ENCODE results near the gene PSMB5. TPM values are rescaled to one million over a fixed set of nuclear protein-coding genes. Genes with fewer than 3 reads are reported as not detected.

PSMB5 gene
- total and polyA plus RNA-seq, 9 of the 15 experiments (the other 6 are each of a cell fraction or from before 2014, with no cell fraction given), result 198 to 1,870 (median 269) TPM

DNA sequence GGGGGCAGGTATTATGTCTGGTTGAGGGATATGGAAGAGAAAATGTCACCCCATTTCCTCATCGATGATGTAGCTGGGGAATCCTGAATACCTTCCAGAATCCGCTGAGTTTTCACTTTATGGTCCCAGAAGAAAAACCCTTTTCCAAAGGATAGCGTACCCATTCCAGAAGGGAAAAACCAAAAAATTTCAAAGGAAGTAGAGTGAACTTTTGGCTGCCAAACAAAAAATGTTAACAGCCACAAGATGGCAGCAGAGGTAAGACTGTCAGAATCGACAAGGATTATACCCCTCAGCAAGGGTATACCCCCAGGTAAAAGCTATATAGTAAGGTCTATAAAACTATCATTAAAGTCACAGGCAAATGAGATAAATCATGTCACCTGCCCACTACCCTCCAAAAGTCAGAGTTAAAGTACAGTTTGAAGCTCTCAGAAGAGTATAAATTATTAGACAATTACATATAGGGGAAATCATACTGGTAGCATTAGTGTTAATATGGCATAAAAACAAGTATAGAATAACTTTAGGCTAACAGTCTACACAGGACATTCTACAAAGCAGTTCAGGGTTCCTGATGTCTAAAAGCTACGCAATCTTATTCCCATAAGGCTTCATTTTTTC lies 42.2 kb upstream of the PSMB5 start (continued):
- TF ChIP-seq, protein P1, sequence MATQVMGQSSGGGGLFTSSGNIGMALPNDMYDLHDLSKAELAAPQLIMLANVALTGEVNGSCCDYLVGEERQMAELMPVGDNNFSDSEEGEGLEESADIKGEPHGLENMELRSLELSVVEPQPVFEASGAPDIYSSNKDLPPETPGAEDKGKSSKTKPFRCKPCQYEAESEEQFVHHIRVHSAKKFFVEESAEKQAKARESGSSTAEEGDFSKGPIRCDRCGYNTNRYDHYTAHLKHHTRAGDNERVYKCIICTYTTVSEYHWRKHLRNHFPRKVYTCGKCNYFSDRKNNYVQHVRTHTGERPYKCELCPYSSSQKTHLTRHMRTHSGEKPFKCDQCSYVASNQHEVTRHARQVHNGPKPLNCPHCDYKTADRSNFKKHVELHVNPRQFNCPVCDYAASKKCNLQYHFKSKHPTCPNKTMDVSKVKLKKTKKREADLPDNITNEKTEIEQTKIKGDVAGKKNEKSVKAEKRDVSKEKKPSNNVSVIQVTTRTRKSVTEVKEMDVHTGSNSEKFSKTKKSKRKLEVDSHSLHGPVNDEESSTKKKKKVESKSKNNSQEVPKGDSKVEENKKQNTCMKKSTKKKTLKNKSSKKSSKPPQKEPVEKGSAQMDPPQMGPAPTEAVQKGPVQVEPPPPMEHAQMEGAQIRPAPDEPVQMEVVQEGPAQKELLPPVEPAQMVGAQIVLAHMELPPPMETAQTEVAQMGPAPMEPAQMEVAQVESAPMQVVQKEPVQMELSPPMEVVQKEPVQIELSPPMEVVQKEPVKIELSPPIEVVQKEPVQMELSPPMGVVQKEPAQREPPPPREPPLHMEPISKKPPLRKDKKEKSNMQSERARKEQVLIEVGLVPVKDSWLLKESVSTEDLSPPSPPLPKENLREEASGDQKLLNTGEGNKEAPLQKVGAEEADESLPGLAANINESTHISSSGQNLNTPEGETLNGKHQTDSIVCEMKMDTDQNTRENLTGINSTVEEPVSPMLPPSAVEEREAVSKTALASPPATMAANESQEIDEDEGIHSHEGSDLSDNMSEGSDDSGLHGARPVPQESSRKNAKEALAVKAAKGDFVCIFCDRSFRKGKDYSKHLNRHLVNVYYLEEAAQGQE (IDR thresholded peaks at IDR 0.05; ENCODE audit: borderline replicate concordance), result peak; percentile 30; the same call in 1 of the 2 replicates
- TF ChIP-seq, protein P1 (CRISPR knock-in tag; IDR thresholded peaks at IDR 0.05; ENCODE audit: low read depth), result no peak
- TF ChIP-seq ZNF239 (CRISPR knock-in tag; IDR thresholded peaks at IDR 0.05), result no peak
- TF ChIP-seq, protein P2, sequence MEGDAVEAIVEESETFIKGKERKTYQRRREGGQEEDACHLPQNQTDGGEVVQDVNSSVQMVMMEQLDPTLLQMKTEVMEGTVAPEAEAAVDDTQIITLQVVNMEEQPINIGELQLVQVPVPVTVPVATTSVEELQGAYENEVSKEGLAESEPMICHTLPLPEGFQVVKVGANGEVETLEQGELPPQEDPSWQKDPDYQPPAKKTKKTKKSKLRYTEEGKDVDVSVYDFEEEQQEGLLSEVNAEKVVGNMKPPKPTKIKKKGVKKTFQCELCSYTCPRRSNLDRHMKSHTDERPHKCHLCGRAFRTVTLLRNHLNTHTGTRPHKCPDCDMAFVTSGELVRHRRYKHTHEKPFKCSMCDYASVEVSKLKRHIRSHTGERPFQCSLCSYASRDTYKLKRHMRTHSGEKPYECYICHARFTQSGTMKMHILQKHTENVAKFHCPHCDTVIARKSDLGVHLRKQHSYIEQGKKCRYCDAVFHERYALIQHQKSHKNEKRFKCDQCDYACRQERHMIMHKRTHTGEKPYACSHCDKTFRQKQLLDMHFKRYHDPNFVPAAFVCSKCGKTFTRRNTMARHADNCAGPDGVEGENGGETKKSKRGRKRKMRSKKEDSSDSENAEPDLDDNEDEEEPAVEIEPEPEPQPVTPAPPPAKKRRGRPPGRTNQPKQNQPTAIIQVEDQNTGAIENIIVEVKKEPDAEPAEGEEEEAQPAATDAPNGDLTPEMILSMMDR (IDR thresholded peaks at IDR 0.05 in 2 of 3, conservative IDR thresholded peaks at IDR 0.05 in 1 of 3; ENCODE audit: insufficient read depth in 2 of 3, low read depth in 1 of 3, low read length in 3 of 3), result peak; percentile 45 to 70 (median 68); a peak in 5 of 6 replicates
- no peak for TF ChIP-seq NR4A1 (CRISPR knock-in tag; IDR thresholded peaks at IDR 0.05)
- no peak for TF ChIP-seq NR4A1 (tag; IDR thresholded peaks at IDR 0.05)
